H1 (cell line): ENCODE data around the gene LRRTM4. TPM values are rescaled to one million over a fixed set of nuclear protein-coding genes. Genes with fewer than 3 reads are reported as not detected.

ENCODE experiments used
- SIX5 ChIP-seq: IDR thresholded peaks from 2 replicates; pipeline ENCODE4 v1.6.1; 2011; ENCODE audit warnings: mild to moderate bottlenecking, low read depth, low read length
- polyA plus RNA-seq, 7 experiments: library from polyadenylated mRNA; depleted of rRNA in 3 of 7; stranded (reverse) in 5 of 7; unstranded in 2 of 7; fragments of >200 nt in 5 of 7; fragments of 200-250 nt in 2 of 7; gene quantifications; 1 replicate in 5 of 7; 2 replicates in 1 of 7; 4 replicates in 1 of 7; pipeline versions ENCODE4 v1.2.1 to v1.2.3, GENCODE V29; 2011 to 2013; ENCODE audit warnings: missing spikeins in 2 of 7, mixed read lengths in 2 of 7
- total RNA-seq: library from RNA; stranded (reverse); fragmentation: NEBNext Ultra II Directional; extraction: Animal tissue kit (Norgen Biotek cat#: 25700); gene quantifications from 2 replicates; pipeline ENCODE4 v1.2.1, GENCODE V29; 2021

The LRRTM4 gene
- total and polyA plus RNA-seq, 2 of the 8 experiments (the other 6 are each of a cell fraction or from before 2014, with no cell fraction given): 3.6 to 9.5 TPM

GRCh38 chr2:77193858-77194448 lies 328.2 kb downstream of the LRRTM4 start (continued):
- no peak for TF ChIP-seq SIX5
